Islet precursor cell (in vitro differentiated cells): ENCODE data around the gene NVL.
"Not testable (repeated sequence)": the region's sequence is repeated elsewhere in the genome, so short reads cannot be mapped to it uniquely, and the experiment has no call there.

ENCODE experiments used
- DNase-seq: peaks from one replicate; pipeline ENCODE4 v3.0.0-alpha.2; 2018

NVL gene

DNA sequence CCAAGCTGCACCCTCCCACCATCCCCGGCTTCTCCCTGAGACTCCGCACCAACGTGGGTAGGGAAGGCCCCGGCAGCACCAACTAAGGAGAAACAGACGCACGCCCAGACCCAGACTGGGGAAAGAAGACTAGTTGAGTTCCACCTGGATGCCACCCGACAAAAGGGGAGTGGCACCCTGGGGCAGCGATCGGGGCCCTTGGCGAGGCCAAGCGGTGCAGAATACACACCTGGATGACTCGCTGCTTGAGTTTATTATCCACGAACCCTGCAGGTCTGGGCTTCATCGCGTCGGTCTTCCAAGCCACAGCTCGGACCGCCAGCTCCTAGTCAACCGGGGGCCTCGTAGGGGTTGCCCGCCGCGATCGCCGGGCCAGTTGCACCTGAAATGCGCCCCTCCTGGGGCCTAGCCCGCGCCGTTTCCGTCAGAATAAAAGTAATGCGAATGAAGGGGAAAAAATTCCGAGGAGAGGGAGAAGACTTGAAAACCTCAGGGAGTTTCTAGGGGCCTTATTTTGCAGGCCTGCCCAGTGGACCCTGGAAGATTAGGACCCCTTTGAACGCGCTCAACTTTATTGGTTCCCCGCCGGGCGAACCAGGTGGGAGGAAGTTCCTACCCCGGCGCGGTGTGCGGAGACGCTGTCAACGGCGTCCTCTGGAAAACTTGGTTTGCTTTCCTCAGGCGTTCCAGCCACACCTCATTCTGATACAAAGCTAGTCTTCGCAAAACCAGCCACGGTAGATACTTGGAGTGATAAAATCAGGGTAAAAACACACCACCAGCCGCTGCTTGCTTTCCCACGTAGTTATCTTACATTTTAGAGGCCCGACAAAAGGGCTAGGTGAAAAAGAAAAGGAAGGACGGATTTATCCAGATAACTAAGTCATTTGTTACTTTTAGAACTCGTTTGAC, at the start of gene NVL:
NVL (minus strand) TSS at position 331 of the 912 bp plus-strand sequence; CDS start at position 286, 45 bp downstream.
- DNase-seq = peak; percentile 93

DNA sequence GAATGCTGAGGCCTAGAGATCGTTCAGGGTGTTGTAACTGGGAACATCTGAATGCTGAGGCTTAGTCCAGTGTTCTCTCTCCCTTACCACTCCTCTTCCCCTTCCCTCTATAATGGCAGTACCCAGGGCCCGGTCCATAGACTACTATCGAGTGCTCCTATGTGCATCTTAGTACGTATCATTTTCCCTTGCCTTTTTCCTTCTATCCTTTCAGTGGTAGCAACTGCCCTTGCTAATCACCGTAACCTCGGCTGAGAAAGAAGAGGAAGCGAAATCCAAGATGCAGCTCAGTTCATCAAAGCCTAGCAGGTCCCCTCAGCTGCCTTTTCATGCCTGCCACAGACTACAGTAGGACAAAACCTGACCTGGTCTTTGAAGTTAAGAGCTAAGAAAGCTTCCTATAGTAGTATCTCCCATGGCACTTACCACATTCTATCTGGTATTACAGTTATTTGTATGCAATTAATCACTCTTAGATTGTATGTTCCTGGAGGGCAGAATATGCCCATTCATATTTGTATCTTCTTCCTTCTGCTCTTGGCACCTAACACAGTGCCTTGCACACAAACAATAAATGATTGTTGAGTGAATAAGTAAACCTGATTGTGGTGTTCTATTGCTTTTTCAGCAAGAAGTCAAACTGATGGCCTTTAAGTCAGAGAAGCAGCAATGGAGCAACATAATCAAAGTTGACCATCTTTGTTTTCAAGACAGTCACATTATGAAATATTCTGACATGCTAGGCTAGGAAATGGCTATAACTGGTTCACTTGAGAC, 49.1 kb upstream of the NVL start:
- no peak for DNase-seq

DNA sequence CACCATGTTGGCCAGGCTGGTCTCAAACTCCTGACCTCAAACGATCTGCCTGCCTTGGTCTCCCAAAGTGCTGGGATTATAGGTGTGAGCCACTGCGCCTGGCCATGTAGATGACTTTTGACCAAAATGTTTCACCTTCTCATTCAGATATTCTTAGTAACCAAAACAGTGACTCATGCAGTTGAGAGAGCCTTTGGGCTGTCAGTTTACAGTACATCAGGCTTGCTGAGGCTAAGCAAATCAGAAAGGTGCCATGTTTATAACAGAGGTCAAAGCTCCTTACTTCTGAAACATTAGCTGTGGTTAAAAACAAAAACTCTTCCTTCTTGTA, 47.7 kb upstream of the NVL start:
- DNase-seq = no peak

DNA sequence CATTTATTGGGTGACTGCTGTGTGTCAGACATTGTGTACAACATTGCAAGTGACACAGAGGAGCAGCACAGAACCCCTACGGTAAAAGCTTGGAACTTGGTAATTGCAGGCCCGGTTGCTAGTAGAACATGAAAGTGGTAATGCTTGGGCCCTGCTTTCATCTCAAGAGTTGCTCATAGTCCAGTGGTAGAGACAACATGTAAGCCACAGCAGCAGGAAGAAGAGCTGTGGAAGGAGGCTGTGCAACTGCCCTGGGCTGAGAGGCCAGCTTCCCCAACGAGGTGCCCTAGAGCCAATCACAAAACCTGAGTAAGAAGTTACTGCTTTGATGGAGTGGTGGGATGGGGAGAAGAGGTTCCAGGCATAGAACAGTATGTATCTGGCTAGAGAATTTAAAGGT, 45.1 kb upstream of the NVL start:
- DNase-seq = no peak

DNA sequence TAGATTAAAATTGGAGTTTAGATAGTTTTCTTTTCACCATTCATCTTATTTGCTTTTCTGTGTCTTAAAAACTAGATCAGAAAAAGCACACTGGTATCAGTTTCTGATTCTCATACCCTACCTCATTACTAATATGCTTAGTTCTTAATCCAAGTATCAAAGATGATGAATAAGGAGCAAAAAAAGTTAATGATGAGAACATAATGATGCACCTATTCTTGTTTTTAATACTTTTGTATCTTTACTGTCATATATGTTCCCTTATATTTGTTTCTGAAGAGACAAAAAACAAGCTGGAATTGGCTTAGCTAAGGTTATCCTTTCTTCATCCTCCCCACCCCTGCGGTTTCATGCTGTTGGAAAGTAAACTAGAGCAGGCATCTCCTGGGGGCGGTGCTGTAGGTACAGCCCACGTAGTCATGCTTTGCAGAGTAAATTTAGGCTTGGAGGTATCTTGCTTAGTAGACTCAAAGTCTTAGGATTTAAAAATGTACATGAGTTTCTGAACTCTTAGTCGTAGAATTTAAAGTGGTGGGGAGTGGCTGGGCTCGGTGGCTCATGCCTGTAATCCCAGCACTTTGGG, 43.1 kb upstream of the NVL start:
- no peak for DNase-seq

DNA sequence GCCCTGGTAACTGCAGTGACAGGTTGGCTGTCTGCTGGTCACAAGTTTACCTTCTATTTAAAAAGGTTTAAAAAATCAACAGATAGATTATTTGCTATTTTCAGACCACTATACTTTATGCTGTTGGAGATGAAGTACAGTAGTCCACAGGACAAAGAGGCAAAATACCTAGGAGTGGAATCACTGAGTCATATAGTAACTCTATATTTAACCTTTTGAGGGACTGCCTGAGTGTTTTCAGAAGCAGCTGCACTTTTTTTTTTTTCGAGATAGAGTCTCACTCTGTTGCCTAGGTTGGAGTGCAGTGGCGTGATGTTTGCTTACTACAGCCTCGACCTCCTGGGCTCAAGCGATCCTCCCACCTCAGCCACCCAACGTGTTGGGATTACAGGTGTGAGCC, 38.4 kb upstream of the NVL start:
- no peak for DNase-seq

DNA sequence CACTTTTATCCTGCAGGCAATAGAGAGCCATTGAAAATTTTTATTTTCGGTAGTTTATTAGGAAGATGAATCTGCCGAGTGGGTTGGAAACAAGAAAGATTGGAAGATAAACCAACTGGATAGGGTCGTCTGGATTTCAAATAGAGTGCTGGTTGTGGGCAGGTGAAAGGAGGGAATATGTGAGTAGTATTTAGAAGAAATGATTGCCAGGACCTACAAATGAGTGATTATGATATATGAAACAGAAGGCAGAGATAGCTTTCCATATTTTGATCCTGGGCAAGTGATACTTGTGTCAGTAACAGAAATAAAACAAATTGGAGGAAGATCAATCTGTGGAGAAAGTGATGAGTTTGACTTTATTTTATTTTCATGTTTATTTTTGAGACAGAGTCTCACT, 29.2 kb upstream of the NVL start:
- DNase-seq = no peak

DNA sequence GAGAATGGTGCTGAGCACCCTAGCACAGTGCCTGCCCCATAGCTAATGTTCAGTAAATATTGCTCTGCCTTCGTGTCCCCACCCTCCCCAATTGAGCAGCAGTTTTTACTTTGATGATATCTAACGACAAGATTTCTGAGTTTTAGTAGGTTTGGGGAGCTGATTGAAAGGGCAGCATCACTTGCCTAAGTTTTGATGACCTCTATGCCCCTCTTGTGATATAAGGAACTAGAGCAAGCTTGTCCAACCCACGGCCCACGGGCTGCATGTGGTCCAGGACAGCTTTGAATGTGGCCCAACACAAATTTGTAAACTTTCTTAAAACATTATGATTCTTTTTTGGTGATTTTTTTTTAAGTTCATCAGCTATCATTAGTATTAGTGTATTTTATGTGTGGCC, 28.3 kb upstream of the NVL start:
- DNase-seq = no peak

DNA sequence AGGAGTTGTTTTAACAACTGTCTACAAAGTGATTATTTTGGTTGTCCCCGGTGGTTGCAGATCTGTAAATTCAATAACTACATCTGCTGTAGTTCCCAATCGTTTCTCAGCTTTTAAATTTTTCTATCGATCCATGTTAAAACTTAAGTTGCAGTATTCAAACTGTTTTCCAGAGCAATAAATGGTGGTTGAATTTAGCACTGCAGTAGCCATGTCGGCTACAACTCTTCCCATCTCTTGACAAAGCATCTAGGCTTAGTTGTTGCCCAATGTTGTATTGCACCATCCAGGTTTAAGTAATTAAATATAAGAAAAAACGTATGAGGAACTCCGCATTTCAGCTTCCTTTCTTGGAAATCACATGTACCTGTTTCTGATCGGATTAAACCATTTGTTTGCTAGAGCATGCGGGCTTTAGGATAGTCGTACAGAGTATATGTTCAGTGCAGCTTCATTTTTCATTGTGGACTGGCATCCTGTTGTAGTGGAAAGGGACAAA, 27.7 kb upstream of the NVL start:
- DNase-seq = no peak

DNA sequence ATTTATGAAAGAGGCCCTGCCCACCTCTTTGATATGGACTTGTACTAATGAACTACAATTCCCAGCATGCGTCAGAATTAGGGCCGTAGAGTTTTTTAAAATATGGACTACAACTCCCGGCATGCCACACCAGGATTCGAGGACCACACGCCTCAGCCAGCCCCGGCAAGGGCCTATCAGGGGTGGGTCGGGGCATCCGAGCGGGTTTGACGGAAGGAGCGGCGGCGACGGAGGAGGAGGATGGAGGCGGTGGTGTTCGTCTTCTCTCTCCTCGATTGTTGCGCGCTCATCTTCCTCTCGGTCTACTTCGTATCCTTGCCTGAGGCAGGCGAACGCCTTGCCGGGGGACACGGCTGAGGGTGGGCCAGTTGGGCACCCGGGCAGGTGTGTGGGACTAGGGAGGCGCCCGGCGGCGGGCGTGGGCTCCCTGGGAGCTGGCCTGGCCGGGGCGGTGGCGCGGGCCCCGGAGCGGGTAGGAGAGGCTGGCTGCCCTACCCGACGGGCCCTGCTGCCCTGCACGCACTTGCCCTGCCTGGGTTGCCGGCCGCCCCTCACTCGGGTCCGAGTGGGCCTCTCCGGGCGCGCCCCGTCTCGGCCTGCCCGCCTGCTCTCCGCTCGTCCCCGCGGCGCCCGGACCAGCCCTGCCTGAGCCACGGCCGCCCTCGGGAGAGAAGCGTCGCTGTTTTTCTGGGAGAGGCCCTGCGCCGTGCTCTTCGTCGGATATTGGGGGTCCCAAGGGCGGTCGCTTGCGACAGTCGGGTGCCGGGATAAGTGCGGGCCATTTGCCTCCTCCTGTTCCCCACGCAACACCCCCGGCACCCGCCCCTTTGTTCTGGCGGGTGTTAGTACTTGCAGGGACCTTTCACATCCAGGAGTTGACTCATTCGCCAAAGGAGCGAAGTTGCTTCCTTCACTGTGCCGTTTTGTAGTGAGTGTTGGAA, 27.0 kb upstream of the NVL start, which contains the start of gene CNIH4:
CNIH4 (plus strand) TSS at position 195 of the 941 bp plus-strand sequence; CDS start at position 241, 46 bp downstream.
- peak; percentile 96 for DNase-seq

DNA sequence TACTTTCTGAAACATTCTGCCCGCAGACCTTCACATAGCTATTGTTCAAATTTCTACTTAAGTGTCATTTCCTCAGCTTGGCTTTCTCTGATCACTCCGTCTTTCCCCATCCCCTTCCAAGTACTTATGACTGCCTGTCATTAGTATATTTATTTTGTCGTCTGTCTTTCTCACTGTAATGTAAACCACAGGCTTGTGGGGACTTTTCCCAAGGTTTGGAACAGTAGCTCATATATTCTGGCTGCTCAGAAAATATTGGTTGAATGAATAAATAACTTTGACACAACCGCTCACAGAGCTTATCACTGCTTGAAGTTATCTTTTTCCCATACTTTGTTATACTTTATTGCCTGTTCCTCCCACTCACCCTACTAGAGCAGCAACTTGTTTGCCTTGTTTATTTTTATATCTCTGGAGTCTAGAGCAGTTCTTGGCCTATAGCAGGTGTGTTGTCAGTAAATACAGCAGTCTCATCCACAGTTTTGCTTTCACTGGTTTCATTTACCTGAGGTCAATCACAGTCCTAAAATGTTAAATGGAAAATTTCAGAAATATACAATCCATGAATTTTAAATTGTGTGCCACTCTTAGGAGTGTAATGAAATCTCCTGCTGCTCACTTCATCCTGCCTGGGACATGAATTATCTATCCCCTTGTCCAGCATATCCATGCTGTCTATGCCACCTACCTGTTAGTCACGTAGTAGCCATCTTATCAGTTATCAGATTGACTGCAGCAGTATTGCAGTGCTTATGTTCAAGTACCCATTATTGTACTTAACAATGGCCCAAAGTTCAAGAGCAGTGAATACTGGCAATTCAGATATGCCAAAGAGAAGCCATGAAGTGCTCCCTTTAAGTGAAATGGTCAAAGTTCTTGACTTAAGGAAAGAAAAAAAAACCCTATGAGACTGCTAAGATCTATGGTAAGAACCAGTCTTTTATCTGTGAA, 24.3 kb upstream of the NVL start:
- DNase-seq = no peak

DNA sequence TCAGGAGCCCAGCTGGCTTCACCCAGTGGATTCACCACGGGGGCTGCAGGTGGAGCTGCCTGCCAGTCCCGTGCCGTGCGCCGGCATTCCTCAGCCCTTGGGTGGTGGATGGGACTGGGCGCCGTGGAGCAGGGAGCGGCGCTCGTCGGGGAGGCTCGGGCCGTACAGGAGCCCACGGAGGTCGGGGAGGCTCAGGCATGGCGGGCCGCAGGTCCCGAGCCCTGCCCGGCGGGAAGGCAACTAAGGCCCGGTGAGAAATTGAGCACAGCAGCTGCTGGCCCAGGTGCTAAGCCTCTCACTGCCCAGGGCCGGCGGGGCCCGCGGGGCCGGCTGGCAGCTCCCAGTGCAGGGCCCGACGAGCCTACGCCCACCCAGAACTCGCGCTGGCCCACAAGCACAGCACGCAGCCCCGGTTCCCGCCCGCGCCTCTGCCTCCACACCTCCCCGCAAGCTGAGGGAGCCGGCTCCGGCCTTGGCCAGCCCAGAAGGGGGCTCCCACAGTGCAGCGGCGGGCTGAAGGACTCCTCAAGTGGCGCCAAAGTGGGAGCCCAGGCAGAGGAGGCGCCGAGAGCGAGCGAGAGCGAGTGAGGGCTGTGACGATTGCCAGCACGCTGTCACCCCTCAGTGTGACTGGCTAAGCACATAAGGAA, 22.6 kb upstream of the NVL start:
- not testable (repeated sequence) for DNase-seq

DNA sequence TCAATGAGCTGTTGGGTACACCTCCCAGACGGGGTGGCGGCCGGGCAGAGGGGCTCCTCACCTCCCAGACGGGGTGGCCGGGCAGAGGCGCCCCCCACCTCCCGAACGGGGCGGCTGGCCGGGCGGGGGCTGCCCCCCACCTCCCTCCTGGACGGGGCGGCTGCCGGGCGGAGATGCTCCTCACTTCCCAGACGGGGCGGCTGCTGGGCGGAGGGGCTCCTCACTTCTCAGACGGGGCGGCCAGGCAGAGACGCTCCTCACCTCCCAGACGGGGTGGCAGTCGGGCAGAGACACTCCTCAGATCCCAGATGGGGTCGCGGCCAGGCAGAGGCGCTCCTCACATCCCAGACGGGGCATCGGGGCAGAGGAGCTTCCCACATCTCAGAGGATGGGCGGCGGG, 19.7 kb upstream of the NVL start:
- DNase-seq = not testable (repeated sequence)

DNA sequence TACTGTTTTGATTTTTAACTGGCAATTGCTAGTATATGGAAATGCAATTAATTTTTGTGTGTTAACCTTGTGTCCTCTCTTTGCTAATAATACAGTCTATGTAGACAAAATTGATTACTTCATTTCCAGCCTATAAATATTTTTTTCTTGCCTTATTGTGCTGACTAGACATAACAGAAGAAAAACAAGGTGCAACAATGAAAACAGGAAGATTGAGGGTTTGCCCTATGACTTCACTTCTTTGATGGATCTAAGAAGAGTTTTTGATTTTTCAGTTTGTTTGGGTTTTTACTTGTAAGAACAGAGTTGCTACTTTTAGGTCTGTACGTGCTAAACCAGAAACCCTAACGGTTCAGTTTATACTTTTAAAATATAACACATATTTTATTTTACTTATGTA, 18.2 kb upstream of the NVL start:
- DNase-seq = no peak

DNA sequence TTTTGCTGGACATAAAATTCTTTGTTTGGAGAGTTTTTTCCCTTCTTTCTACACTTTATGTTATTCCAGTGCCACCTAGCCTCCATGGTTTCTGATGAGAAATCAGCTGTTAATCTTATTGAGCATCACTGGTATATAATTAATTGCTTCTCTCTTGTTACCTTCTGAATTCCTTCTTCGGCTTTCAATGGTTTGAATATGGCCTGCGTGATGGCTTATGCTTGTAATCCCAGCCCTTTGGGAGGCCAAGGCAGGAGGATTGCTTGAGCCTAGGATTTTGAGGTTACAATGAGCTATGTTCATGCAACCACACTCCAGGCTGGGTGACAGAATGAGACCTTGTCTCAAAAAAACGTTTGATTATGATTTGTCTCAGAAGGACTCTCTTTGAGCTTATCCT, 13.7 kb upstream of the NVL start:
- DNase-seq = no peak

DNA sequence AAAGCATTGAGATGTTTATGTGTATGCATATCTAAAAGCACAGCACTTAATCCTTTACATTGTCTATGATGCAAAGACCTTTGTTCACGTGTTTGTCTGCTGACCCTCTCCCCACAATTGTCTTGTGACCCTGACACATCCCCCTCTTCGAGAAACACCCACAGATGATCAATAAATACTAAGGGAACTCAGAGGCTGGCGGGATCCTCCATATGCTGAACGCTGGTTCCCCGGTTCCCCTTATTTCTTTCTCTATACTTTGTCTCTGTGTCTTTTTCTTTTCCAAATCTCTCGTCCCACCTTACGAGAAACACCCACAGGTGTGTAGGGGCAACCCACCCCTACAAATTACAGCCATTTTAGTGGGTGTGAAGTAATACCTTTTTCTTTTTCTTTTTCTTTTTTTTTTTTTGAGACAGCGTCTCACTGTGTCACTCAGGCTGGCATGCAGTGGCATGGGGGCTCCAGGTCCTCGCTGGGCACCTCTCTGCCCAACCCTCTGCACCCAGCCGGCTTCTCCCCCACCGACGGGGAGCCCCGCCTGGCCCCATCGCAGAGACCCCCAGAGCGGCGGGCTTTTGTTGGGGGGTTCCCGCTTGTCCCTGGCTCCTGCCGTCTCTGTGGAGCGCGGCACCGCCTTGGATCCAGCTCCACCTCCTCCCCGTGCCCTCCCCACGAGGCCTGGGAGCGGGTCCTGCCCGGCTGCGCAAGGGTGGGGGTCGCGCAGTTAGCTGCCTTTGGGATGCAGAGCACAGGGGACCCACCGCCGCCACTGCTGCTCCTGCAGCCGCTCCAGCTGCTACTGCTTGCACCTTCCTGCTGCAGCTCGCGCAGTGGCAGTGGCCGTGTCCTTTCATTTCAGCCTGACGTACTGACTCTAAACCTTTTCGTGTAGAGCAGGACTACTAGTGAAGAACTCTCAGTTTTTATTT, 10.7 kb upstream of the NVL start:
- peak; percentile 75 for DNase-seq

DNA sequence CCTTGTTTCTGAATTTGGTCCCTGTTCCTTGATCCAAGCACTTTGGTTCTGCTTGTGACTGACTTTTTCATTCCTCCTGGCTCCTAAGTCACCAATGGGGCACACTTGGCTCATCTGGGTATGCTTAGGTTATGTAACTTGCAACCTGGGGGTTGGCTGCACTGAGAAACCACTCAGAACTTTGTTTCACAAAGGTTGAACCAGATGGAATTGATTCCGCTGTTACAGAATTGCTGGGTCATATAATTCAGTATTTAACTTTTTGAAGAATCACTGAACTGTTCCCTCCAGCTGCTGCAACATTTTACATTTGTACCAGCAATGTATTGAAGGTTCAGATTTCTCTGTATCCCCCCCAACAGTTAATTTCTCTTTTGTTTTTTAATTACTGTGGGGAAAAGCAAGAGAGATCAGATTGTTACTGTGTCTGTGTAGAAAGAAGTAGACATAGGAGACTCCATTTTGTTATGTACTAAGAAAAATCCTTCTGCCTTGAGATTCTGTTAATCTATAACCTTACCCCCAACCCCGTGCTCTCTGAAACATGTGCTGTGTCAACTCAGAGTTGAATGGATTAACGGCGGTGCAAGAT, 9.6 kb upstream of the NVL start:
- DNase-seq = no peak

DNA sequence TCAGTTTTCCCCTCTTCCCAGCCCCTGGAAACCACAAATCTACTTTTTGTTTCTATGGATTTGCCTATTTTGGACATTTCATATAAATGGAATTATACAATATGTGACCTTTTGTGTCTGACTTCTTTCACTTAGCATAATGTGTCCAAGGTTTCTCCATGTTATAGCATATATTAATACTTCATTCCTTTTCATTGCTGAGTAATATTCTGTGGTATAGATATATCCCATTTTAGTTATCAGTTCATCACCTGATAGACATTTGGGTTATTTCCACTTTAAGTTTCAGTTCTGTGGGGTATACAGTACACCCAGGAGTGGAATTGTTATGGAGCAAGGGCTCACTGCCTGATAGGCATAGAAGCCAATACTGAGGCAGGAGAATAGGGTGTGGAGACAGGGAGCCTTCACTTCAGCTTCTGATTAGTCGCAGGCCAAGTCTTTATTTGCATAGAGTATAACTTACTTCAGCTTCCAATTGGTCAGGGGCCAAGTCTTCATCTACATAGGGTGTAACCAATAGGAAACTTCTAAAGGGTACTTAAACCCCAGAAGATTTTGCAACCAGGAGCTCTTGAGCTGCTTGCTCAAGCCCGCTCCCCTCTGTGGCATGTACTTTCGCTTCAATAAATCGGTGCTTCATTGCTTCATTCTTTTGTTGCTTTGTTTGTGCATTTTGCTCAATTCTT, 8.3 kb upstream of the NVL start:
- no peak for DNase-seq
